WTC11 (cell line): ENCODE data around the gene GNAT3. TPM values are rescaled to one million over a fixed set of nuclear protein-coding genes. Genes with fewer than 3 reads are reported as not detected.

Experiments
- ATAC-seq: fragments of 200-7000 bp; cut with Tn5 transposase; 2 replicates; pipeline ENCODE4 v1.10.0; 2021; ENCODE audit warnings: mild to moderate bottlenecking, moderate library complexity
- CTCF ChIA-PET: fragments of 300-600 bp; sonication (Branson Sonifier 250); formaldehyde crosslinking; loops from one replicate; lab custom pipeline; 2021; ENCODE audit warnings: antibody characterized with exemption; lab: Charles Lee
- POLR2A ChIA-PET: fragments of 350-600 bp; sonication (Branson Sonifier 250); formaldehyde crosslinking; loops from one replicate; lab custom pipeline; 2021; ENCODE audit warnings: antibody characterized with exemption; lab: Charles Lee
- DNase-seq: peaks from one replicate; pipeline ENCODE4 v3.0.0; 2021; ENCODE audit warnings: low spot score
- H3K27ac Mint-ChIP-seq: 2 replicates; pipeline ENCODE4 v1.8.0; 2021; ENCODE audit warnings: mixed read lengths
- H3K27me3 Mint-ChIP-seq: 2 replicates; pipeline ENCODE4 v1.8.0; 2021; ENCODE audit warnings: low read depth, mild to moderate bottlenecking, moderate library complexity, mixed read lengths
- H3K36me3 Mint-ChIP-seq: 2 replicates; pipeline ENCODE4 v1.8.0; 2021; ENCODE audit warnings: mixed read lengths
- H3K4me1 Mint-ChIP-seq: 2 replicates; pipeline ENCODE4 v1.8.0; 2022; ENCODE audit warnings: mixed read lengths
- H3K4me3 Mint-ChIP-seq: 2 replicates; pipeline ENCODE4 v1.8.0; 2021; ENCODE audit warnings: mild to moderate bottlenecking, moderate library complexity, mixed read lengths
- H3K9me3 Mint-ChIP-seq: 2 replicates; pipeline ENCODE4 v1.8.0; 2021; ENCODE audit warnings: mixed read lengths
- ATF2 ChIP-seq: sonication (generic); formaldehyde crosslinking; IDR thresholded peaks from 2 replicates; pipeline ENCODE4 v1.8.1; 2022; ENCODE audit warnings: low read depth, missing genetic modification reagents, borderline replicate concordance
- CREB1 ChIP-seq: sonication (generic); formaldehyde crosslinking; IDR thresholded peaks from 2 replicates; pipeline ENCODE4 v1.8.0; 2023; ENCODE audit warnings: mild to moderate bottlenecking, missing genetic modification reagents
- ELF4 ChIP-seq: sonication (generic); formaldehyde crosslinking; IDR thresholded peaks from 2 replicates; pipeline ENCODE4 v1.8.1; 2022; ENCODE audit warnings: low read depth, mild to moderate bottlenecking, moderate library complexity, missing genetic modification reagents
- FOXJ3 ChIP-seq: sonication (generic); formaldehyde crosslinking; IDR thresholded peaks from 2 replicates; pipeline ENCODE4 v1.9.0; 2021; ENCODE audit warnings: missing genetic modification reagents, mild to moderate bottlenecking, borderline replicate concordance
- FOXK1 ChIP-seq: sonication (generic); formaldehyde crosslinking; IDR thresholded peaks from 2 replicates; pipeline ENCODE4 v1.8.0; 2022; ENCODE audit warnings: mild to moderate bottlenecking, moderate library complexity, missing genetic modification reagents
- GTF2I ChIP-seq: fragments of 250-450 bp; sonication (Bioruptor Pico); conservative IDR thresholded peaks from 2 replicates; pipeline ENCODE4 v1.4.0; 2021; ENCODE audit warnings: mild to moderate bottlenecking
- HMGA2 ChIP-seq: fragments of 250-450 bp; sonication (Bioruptor Pico); IDR thresholded peaks from 2 replicates; pipeline ENCODE4 v1.4.0; 2021; ENCODE audit warnings: mild to moderate bottlenecking, moderate library complexity
- MLX ChIP-seq: sonication (generic); formaldehyde crosslinking; IDR thresholded peaks from 2 replicates; pipeline ENCODE4 v1.8.1; 2023; ENCODE audit warnings: mild to moderate bottlenecking, missing genetic modification reagents, moderate library complexity
- PREB ChIP-seq: sonication (generic); formaldehyde crosslinking; IDR thresholded peaks from 2 replicates; pipeline ENCODE4 v1.8.1; 2022; ENCODE audit warnings: mild to moderate bottlenecking, missing genetic modification reagents, moderate library complexity, borderline replicate concordance
- SOX15 ChIP-seq: fragments of 250-450 bp; sonication (Bioruptor Pico); IDR thresholded peaks from 2 replicates; pipeline ENCODE4 v1.9.0; 2021; ENCODE audit warnings: mild to moderate bottlenecking
- SP1 ChIP-seq: sonication (generic); formaldehyde crosslinking; conservative IDR thresholded peaks from 2 replicates; pipeline ENCODE4 v1.8.1; 2022; ENCODE audit warnings: missing genetic modification reagents
- TCF7 ChIP-seq: sonication (generic); formaldehyde crosslinking; IDR thresholded peaks from 2 replicates; pipeline ENCODE4 v1.8.0; 2022; ENCODE audit warnings: mild to moderate bottlenecking, low read depth, missing genetic modification reagents, moderate library complexity
- TEAD4 ChIP-seq: sonication (generic); formaldehyde crosslinking; IDR thresholded peaks from 2 replicates; pipeline ENCODE4 v1.8.0; 2022; ENCODE audit warnings: mild to moderate bottlenecking, missing genetic modification reagents
- ZNF138 ChIP-seq: sonication (generic); formaldehyde crosslinking; conservative IDR thresholded peaks from 2 replicates; pipeline ENCODE4 v1.8.1; 2022; ENCODE audit warnings: mild to moderate bottlenecking, moderate library complexity, missing genetic modification reagents
- ZNF263 ChIP-seq: sonication (generic); formaldehyde crosslinking; IDR thresholded peaks from 2 replicates; pipeline ENCODE4 v1.8.1; 2022; ENCODE audit warnings: low read depth, mild to moderate bottlenecking, moderate library complexity, missing genetic modification reagents
- ZNF317 ChIP-seq: sonication (generic); formaldehyde crosslinking; IDR thresholded peaks from 2 replicates; pipeline ENCODE4 v1.8.1; 2023; ENCODE audit warnings: low read depth, mild to moderate bottlenecking, moderate library complexity, missing genetic modification reagents, borderline replicate concordance
- ZNF416 ChIP-seq: fragments of 250-450 bp; sonication (Bioruptor Pico); IDR thresholded peaks from 2 replicates; pipeline ENCODE4 v1.9.0; 2021; ENCODE audit warnings: mild to moderate bottlenecking, inconsistent platforms
- ZNF532 ChIP-seq: fragments of 250-450 bp; sonication (Bioruptor Pico); IDR thresholded peaks from 2 replicates; pipeline ENCODE4 v1.9.0; 2021; ENCODE audit warnings: mild to moderate bottlenecking, borderline replicate concordance
- total RNA-seq: library from RNA; stranded (reverse); gene quantifications from 3 replicates; pipeline ENCODE4 v1.2.3, GENCODE V29; 2021
- TF ChIP-seq, protein P1 (sequence below): fragments of 250-450 bp; sonication (Bioruptor Pico); IDR thresholded peaks from 2 replicates; pipeline ENCODE4 v1.9.0; 2021; ENCODE audit warnings: mild to moderate bottlenecking
- TF ChIP-seq, protein P2 (sequence below): fragments of 250-450 bp; sonication (Bioruptor Pico); IDR thresholded peaks from 2 replicates; pipeline ENCODE4 v1.9.0; 2021; ENCODE audit warnings: mild to moderate bottlenecking
- TF ChIP-seq, protein P3 (sequence below): sonication (generic); formaldehyde crosslinking; conservative IDR thresholded peaks from 2 replicates; pipeline ENCODE4 v1.8.1; 2023; ENCODE audit warnings: mild to moderate bottlenecking, low read depth, missing genetic modification reagents, moderate library complexity

Gene GNAT3
- total RNA-seq, 1 experiment from 2014 or later: not detected

GRCh38 chr7:80526472-80526871 lies 14.6 kb upstream of the GNAT3 start (continued):
- TF ChIP-seq, protein P1, sequence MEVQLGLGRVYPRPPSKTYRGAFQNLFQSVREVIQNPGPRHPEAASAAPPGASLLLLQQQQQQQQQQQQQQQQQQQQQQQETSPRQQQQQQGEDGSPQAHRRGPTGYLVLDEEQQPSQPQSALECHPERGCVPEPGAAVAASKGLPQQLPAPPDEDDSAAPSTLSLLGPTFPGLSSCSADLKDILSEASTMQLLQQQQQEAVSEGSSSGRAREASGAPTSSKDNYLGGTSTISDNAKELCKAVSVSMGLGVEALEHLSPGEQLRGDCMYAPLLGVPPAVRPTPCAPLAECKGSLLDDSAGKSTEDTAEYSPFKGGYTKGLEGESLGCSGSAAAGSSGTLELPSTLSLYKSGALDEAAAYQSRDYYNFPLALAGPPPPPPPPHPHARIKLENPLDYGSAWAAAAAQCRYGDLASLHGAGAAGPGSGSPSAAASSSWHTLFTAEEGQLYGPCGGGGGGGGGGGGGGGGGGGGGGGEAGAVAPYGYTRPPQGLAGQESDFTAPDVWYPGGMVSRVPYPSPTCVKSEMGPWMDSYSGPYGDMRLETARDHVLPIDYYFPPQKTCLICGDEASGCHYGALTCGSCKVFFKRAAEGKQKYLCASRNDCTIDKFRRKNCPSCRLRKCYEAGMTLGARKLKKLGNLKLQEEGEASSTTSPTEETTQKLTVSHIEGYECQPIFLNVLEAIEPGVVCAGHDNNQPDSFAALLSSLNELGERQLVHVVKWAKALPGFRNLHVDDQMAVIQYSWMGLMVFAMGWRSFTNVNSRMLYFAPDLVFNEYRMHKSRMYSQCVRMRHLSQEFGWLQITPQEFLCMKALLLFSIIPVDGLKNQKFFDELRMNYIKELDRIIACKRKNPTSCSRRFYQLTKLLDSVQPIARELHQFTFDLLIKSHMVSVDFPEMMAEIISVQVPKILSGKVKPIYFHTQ: no peak
- TF ChIP-seq HMGA2 (no peak), ELF4 (no peak), TEAD4 (no peak)

- ATAC-seq (no peak), DNase-seq (no peak)
- ChIA-PET POLR2A (no interaction called here), CTCF (no interaction called here)
- Mint-ChIP-seq H3K9me3 (no peaks in the 10 kb centered on the region), H3K4me1 (no peaks in the 10 kb centered on the region), H3K36me3 (no peaks in the 10 kb centered on the region), H3K27ac (no peak overlapping the region), H3K27me3 (no peaks in the 10 kb centered on the region), H3K4me3 (no peak overlapping the region)
- TF ChIP-seq ELF4 (no peak), ZNF263 (no peak), CREB1 (no peak)
- TF ChIP-seq, protein P2, sequence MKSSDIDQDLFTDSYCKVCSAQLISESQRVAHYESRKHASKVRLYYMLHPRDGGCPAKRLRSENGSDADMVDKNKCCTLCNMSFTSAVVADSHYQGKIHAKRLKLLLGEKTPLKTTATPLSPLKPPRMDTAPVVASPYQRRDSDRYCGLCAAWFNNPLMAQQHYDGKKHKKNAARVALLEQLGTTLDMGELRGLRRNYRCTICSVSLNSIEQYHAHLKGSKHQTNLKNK: no peak
Measured at GRCh38 chr7:80524693-80525092, 12.8 kb upstream of the GNAT3 start.

DNA sequence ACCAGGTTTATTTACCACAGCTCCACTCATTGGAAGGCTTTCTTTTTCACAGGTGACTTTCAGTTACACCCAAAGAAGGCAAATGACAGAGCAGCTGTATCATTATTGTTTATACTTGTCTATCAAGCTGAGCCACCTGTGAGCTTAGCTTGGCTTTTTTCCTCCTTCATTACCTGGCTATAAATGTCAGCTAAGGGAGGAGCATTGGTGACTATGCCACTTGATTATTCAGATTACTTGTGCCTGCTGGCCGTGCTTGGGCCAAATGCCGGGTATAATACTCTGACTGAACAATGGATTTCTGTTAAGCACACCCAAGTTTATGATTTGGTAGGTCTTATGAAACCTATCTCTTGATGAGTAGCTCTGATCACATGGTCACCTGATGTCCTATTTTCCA lies 9.9 kb upstream of the GNAT3 start:
- no peaks in the 10 kb centered on the region for H3K27me3 Mint-ChIP-seq
- H3K27ac Mint-ChIP-seq: no peak overlapping the region
- ATAC-seq (no peak), DNase-seq (no peak)
- no peaks in the 10 kb centered on the region for H3K9me3 Mint-ChIP-seq
- H3K4me1 Mint-ChIP-seq: no peaks in the 10 kb centered on the region
- POLR2A ChIA-PET: no interaction called here
- no peaks in the 10 kb centered on the region for H3K36me3 Mint-ChIP-seq
- H3K4me3 Mint-ChIP-seq: no peak overlapping the region
- CTCF ChIA-PET: no interaction called here
- TF ChIP-seq TCF7 (CRISPR knock-in tag): no peak
- no peak for TF ChIP-seq SOX15
- TF ChIP-seq FOXJ3: no peak
- no peak for TF ChIP-seq MLX (CRISPR knock-in tag)
- TF ChIP-seq SP1 (CRISPR knock-in tag): no peak
- TF ChIP-seq GTF2I (CRISPR knock-in tag): no peak
- TF ChIP-seq ELF4: no peak
- TF ChIP-seq ZNF416 (CRISPR knock-in tag): no peak
- TF ChIP-seq ZNF317 (CRISPR knock-in tag): no peak
- TF ChIP-seq, protein P3, sequence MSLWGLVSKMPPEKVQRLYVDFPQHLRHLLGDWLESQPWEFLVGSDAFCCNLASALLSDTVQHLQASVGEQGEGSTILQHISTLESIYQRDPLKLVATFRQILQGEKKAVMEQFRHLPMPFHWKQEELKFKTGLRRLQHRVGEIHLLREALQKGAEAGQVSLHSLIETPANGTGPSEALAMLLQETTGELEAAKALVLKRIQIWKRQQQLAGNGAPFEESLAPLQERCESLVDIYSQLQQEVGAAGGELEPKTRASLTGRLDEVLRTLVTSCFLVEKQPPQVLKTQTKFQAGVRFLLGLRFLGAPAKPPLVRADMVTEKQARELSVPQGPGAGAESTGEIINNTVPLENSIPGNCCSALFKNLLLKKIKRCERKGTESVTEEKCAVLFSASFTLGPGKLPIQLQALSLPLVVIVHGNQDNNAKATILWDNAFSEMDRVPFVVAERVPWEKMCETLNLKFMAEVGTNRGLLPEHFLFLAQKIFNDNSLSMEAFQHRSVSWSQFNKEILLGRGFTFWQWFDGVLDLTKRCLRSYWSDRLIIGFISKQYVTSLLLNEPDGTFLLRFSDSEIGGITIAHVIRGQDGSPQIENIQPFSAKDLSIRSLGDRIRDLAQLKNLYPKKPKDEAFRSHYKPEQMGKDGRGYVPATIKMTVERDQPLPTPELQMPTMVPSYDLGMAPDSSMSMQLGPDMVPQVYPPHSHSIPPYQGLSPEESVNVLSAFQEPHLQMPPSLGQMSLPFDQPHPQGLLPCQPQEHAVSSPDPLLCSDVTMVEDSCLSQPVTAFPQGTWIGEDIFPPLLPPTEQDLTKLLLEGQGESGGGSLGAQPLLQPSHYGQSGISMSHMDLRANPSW: no peak
- TF ChIP-seq ZNF532: no peak
- no peak for TF ChIP-seq ZNF138 (CRISPR knock-in tag)
- TF ChIP-seq PREB (CRISPR knock-in tag): no peak
- no peak for TF ChIP-seq FOXK1
- no peak for TF ChIP-seq ATF2
